WTC11 (cell line): ENCODE results near the gene ISCU. TPM values are rescaled to one million over a fixed set of nuclear protein-coding genes. Genes with fewer than 3 reads are reported as not detected.

Experiments
- ATAC-seq: fragments of 200-7000 bp; cut with Tn5 transposase; 2 replicates; pipeline ENCODE4 v1.10.0; 2021; ENCODE audit warnings: mild to moderate bottlenecking, moderate library complexity
- CTCF ChIA-PET: fragments of 300-600 bp; sonication (Branson Sonifier 250); formaldehyde crosslinking; loops from one replicate; lab custom pipeline; 2021; ENCODE audit warnings: antibody characterized with exemption; lab: Charles Lee
- POLR2A ChIA-PET: fragments of 350-600 bp; sonication (Branson Sonifier 250); formaldehyde crosslinking; loops from one replicate; lab custom pipeline; 2021; ENCODE audit warnings: antibody characterized with exemption; lab: Charles Lee
- DNase-seq: peaks from one replicate; pipeline ENCODE4 v3.0.0; 2021; ENCODE audit warnings: low spot score
- H3K27ac Mint-ChIP-seq: 2 replicates; pipeline ENCODE4 v1.8.0; 2021; ENCODE audit warnings: mixed read lengths
- H3K27me3 Mint-ChIP-seq: 2 replicates; pipeline ENCODE4 v1.8.0; 2021; ENCODE audit warnings: low read depth, mild to moderate bottlenecking, moderate library complexity, mixed read lengths
- H3K36me3 Mint-ChIP-seq: 2 replicates; pipeline ENCODE4 v1.8.0; 2021; ENCODE audit warnings: mixed read lengths
- H3K4me1 Mint-ChIP-seq: 2 replicates; pipeline ENCODE4 v1.8.0; 2022; ENCODE audit warnings: mixed read lengths
- H3K4me3 Mint-ChIP-seq: 2 replicates; pipeline ENCODE4 v1.8.0; 2021; ENCODE audit warnings: mild to moderate bottlenecking, moderate library complexity, mixed read lengths
- H3K9me3 Mint-ChIP-seq: 2 replicates; pipeline ENCODE4 v1.8.0; 2021; ENCODE audit warnings: mixed read lengths
- CBFB ChIP-seq: sonication (generic); formaldehyde crosslinking; IDR thresholded peaks from 2 replicates; pipeline ENCODE4 v1.8.1; 2022; ENCODE audit warnings: mild to moderate bottlenecking, low read depth, missing genetic modification reagents
- E2F4 ChIP-seq: sonication (generic); formaldehyde crosslinking; IDR thresholded peaks from 2 replicates; pipeline ENCODE4 v1.8.1; 2022; ENCODE audit warnings: low read depth, mild to moderate bottlenecking, moderate library complexity, missing genetic modification reagents, borderline replicate concordance
- HMGA2 ChIP-seq: fragments of 250-450 bp; sonication (Bioruptor Pico); IDR thresholded peaks from 2 replicates; pipeline ENCODE4 v1.4.0; 2021; ENCODE audit warnings: mild to moderate bottlenecking, moderate library complexity
- NR3C1 ChIP-seq: sonication (generic); formaldehyde crosslinking; conservative IDR thresholded peaks from 2 replicates; pipeline ENCODE4 v1.8.1; 2023; ENCODE audit warnings: low read depth, mild to moderate bottlenecking, missing genetic modification reagents
- PREB ChIP-seq: sonication (generic); formaldehyde crosslinking; IDR thresholded peaks from 2 replicates; pipeline ENCODE4 v1.8.1; 2022; ENCODE audit warnings: mild to moderate bottlenecking, missing genetic modification reagents, moderate library complexity, borderline replicate concordance
- SP1 ChIP-seq: sonication (generic); formaldehyde crosslinking; conservative IDR thresholded peaks from 2 replicates; pipeline ENCODE4 v1.8.1; 2022; ENCODE audit warnings: missing genetic modification reagents
- TEAD4 ChIP-seq: sonication (generic); formaldehyde crosslinking; IDR thresholded peaks from 2 replicates; pipeline ENCODE4 v1.8.0; 2022; ENCODE audit warnings: mild to moderate bottlenecking, missing genetic modification reagents
- ZBTB21 ChIP-seq: sonication (generic); formaldehyde crosslinking; IDR thresholded peaks from 2 replicates; pipeline ENCODE4 v1.8.1; 2023; ENCODE audit warnings: mild to moderate bottlenecking, missing genetic modification reagents, borderline replicate concordance
- ZNF263 ChIP-seq: sonication (generic); formaldehyde crosslinking; IDR thresholded peaks from 2 replicates; pipeline ENCODE4 v1.8.1; 2022; ENCODE audit warnings: low read depth, mild to moderate bottlenecking, moderate library complexity, missing genetic modification reagents
- ZNF317 ChIP-seq: sonication (generic); formaldehyde crosslinking; IDR thresholded peaks from 2 replicates; pipeline ENCODE4 v1.8.1; 2023; ENCODE audit warnings: low read depth, mild to moderate bottlenecking, moderate library complexity, missing genetic modification reagents, borderline replicate concordance
- total RNA-seq: library from RNA; stranded (reverse); gene quantifications from 3 replicates; pipeline ENCODE4 v1.2.3, GENCODE V29; 2021
- TF ChIP-seq, protein P1 (sequence below): sonication (generic); formaldehyde crosslinking; IDR thresholded peaks from 2 replicates; pipeline ENCODE4 v1.8.1; 2023; ENCODE audit warnings: mild to moderate bottlenecking, missing genetic modification reagents, moderate library complexity

ISCU gene
- total RNA-seq, 1 experiment from 2014 or later = 85.9 TPM

DNA sequence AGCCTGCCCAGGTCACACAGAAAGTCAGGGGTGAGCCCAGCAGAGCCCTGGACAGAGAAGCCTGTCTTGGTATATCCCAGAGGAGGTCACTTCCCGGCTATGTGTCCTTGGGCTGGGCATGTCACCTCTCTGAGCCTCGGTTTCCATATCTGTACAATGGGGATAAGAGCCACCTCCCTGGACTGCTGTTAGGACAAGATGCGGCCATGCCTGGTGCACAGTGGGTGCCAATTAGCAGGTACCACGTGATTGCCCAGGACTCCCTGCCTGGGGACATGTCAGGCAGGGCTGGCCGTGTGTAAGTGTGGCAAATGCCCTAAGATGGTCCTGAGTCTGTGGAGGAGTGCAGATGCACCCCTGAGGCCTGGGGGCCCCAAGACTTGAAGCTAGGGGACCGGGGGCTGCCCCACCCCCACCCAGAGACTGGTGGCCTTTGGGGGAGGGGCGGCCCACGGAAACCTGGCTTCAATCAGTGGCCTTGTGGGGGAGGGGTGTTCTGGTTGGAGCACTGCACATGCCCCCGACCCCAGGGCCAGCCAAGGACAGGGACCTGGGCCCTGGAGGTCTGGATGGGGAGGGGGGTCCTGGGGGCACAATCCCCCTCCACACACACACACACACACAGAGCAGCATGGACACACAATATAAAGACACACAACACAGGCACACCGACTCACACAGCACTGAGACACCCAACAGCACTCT, 34.6 kb downstream of the ISCU start:
- POLR2A ChIA-PET = no interaction called here
- H3K9me3 Mint-ChIP-seq = no peaks in the 10 kb centered on the region
- H3K36me3 Mint-ChIP-seq = no peaks in the 10 kb centered on the region
- TF ChIP-seq, protein P1, sequence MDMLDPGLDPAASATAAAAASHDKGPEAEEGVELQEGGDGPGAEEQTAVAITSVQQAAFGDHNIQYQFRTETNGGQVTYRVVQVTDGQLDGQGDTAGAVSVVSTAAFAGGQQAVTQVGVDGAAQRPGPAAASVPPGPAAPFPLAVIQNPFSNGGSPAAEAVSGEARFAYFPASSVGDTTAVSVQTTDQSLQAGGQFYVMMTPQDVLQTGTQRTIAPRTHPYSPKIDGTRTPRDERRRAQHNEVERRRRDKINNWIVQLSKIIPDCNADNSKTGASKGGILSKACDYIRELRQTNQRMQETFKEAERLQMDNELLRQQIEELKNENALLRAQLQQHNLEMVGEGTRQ = peak; percentile 50; the same call in 1 of the 2 replicates
- TF ChIP-seq HMGA2 (CRISPR knock-in tag) (no peak), TEAD4 (CRISPR knock-in tag) (no peak)
- CTCF ChIA-PET = interaction anchor here (0.8 to 1.6 kb wide), 3 partner anchors 16 to 27 kb away, joined by 3 to 11 read pairs (median 4); no protein-coding TSS in a partner anchor
- H3K27ac Mint-ChIP-seq = peak overlapping the region; percentile 32; the same call in 1 of the 2 replicates
- H3K4me1 Mint-ChIP-seq = peaks cover 5% of the 10 kb centered on the region
- ATAC-seq (no peak), DNase-seq (no peak)
- no peaks in the 10 kb centered on the region for H3K27me3 Mint-ChIP-seq
- no peak overlapping the region for H3K4me3 Mint-ChIP-seq

- DNase-seq = no peak
- H3K27ac Mint-ChIP-seq = peak within 1 kb of the TSS; percentile 32; the same call in 1 of the 2 replicates
- H3K4me1 Mint-ChIP-seq = peaks cover 5% of the 10 kb centered on the region
These were observed 35.4 kb downstream of the ISCU start, which contains the start of gene TMEM119 for GRCh38 chr12:108597559-108598471. Gene TMEM119 (minus strand): TSS chr12:108598084. CDS start chr12:108592383, 5,701 bp downstream.

GRCh38 chr12:108598553-108599250, 36.3 kb downstream of the ISCU start:
- Mint-ChIP-seq H3K4me1 (peaks cover 5% of the 10 kb centered on the region), H3K9me3 (no peaks in the 10 kb centered on the region), H3K36me3 (no peaks in the 10 kb centered on the region), H3K4me3 (no peak overlapping the region), H3K27me3 (no peaks in the 10 kb centered on the region), H3K27ac (no peak overlapping the region)
- CTCF ChIA-PET = interaction anchor here (1.4 to 1.6 kb wide), 2 partner anchors 14 to 19 kb away, joined by 4 to 11 read pairs; no protein-coding TSS in a partner anchor
- no peak for DNase-seq
- no peak for ATAC-seq
- TF ChIP-seq ZBTB21 (no peak), SP1 (CRISPR knock-in tag) (no peak), PREB (CRISPR knock-in tag) (no peak)
- POLR2A ChIA-PET = interaction anchor here (1.0 kb wide), 1 partner anchor 36 kb away, joined by 3 read pairs; the partner anchor contains the start of gene ISCU

More at GRCh38 chr12:108597559-108598471, 35.4 kb downstream of the ISCU start, which contains the start of gene TMEM119:
- Mint-ChIP-seq H3K4me3 (no peak within 1 kb of the TSS), H3K36me3 (no peaks in the 10 kb centered on the region), H3K27me3 (no peaks in the 10 kb centered on the region), H3K9me3 (no peaks in the 10 kb centered on the region)
- ATAC-seq = peak; percentile 12; the same call in 1 of the 2 replicates
- TF ChIP-seq CBFB = no peak
- TF ChIP-seq NR3C1 (CRISPR knock-in tag) = no peak
- no peak for TF ChIP-seq ZNF317 (CRISPR knock-in tag)
- peak; percentile 88 for TF ChIP-seq ZNF263 (CRISPR knock-in tag)
- TF ChIP-seq E2F4 (CRISPR knock-in tag) = no peak
- ChIA-PET CTCF (interaction anchor here (0.6 to 1.6 kb wide), 4 partner anchors 15 to 360 kb away, joined by 3 to 11 read pairs (median 4); no protein-coding TSS in a partner anchor), POLR2A (interaction anchor here (1.0 kb wide), 1 partner anchor 35 kb away, joined by 3 read pairs; the partner anchor contains the start of gene ISCU)
